ENCODE results near the gene CCDC170. TPM values are rescaled to one million over a fixed set of nuclear protein-coding genes. Genes with fewer than 3 reads are reported as not detected.

The CCDC170 gene
- total RNA-seq, 3 donors from 2014 or later (not counting 1 experiment from before 2014, with no cell fraction given): 0.20 to 0.96 (median 0.25) TPM

GRCh38 chr6:151589667-151590066 lies 95.8 kb downstream of the CCDC170 start:
- H3K36me3 Mint-ChIP-seq: no peaks in the 10 kb centered on the region
- ATAC-seq (no peak), DNase-seq (no peak)
- no peak overlapping the region for H3K4me3 Mint-ChIP-seq
- Histone ChIP-seq H3K4me1 (ENCODE audit: control insufficient read depth, insufficient read depth, low read length) (no peaks in the 10 kb centered on the region), H3K36me3 (ENCODE audit: control insufficient read depth, insufficient read depth, low read length) (no peaks in the 10 kb centered on the region), H3K9me3 (ENCODE audit: control insufficient read depth, insufficient read depth, low read length) (peaks cover 3% of the 10 kb centered on the region), H3K27me3 (ENCODE audit: control insufficient read depth, insufficient read depth, low read length) (no peaks in the 10 kb centered on the region), H3K27ac (ENCODE audit: low read length) (no peak overlapping the region), H3K4me3 (ENCODE audit: low read length) (no peak overlapping the region)
- TF ChIP-seq CTCF (IDR thresholded peaks at IDR 0.05): no peak
- no peak overlapping the region for H3K27ac Mint-ChIP-seq
- H3K27me3 Mint-ChIP-seq (ENCODE audit: low read depth in 2 of 2): peaks cover 0 to 4% of the 10 kb centered on the region in 2 donors
- 71% methylated on average over 6 of the region's 6 CpGs for WGBS (ENCODE audit: insufficient coverage)
- peaks cover 0 to 4% of the 10 kb centered on the region in 2 donors for H3K9me3 Mint-ChIP-seq
- intact Hi-C loops (cut with micrococcal nuclease): no loop called here
- H3K4me1 Mint-ChIP-seq: no peaks in the 10 kb centered on the region

DNA sequence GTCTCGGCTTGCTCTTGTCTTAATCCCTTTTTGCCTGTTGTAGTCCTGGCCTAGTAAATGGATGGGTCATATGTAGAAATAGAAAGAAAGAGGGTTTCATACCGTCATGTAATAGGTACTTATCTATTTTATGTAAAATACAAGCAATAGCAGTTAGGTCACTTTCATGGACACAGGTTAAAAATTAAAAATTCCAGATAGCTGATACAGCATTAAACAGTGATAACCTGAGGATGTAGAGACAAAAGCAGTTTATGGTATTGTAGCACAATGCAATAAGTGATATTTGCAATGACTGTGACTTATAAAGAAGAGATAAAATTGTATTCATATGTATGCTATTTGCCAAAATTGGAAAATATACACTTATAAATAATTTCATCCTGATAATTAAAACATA lies 96.9 kb downstream of the CCDC170 start:
- H3K36me3 ChIP-seq (ENCODE audit: control insufficient read depth, insufficient read depth, low read length): no peaks in the 10 kb centered on the region
- H3K27me3 ChIP-seq (ENCODE audit: control insufficient read depth, insufficient read depth, low read length): no peaks in the 10 kb centered on the region
- ATAC-seq: no peak

GRCh38 chr6:151592449-151593159 lies 98.8 kb downstream of the CCDC170 start:
- WGBS (ENCODE audit: insufficient coverage): 83% methylated on average over 8 of the region's 9 CpGs
- no peaks in the 10 kb centered on the region for H3K27me3 ChIP-seq (ENCODE audit: control insufficient read depth, insufficient read depth, low read length)
- H3K9me3 ChIP-seq (ENCODE audit: control insufficient read depth, insufficient read depth, low read length): peaks cover 3% of the 10 kb centered on the region
- Mint-ChIP-seq H3K36me3 (no peaks in the 10 kb centered on the region), H3K4me3 (no peak overlapping the region), H3K27ac (no peak overlapping the region), H3K27me3 (ENCODE audit: low read depth in 2 of 2) (peaks cover 0 to 3% of the 10 kb centered on the region in 2 donors), H3K9me3 (peaks cover 0 to 4% of the 10 kb centered on the region in 2 donors), H3K4me1 (no peaks in the 10 kb centered on the region)
- no peak for DNase-seq
- no peaks in the 10 kb centered on the region for H3K4me1 ChIP-seq (ENCODE audit: control insufficient read depth, insufficient read depth, low read length)
- intact Hi-C loops (cut with micrococcal nuclease): no loop called here
- TF ChIP-seq CTCF (IDR thresholded peaks at IDR 0.05): no peak
- H3K4me3 ChIP-seq (ENCODE audit: low read length): no peak overlapping the region
- H3K36me3 ChIP-seq (ENCODE audit: control insufficient read depth, insufficient read depth, low read length): no peaks in the 10 kb centered on the region
- ATAC-seq: no peak
- H3K27ac ChIP-seq (ENCODE audit: low read length): no peak overlapping the region

More for the DNA sequence above, 96.9 kb downstream of the CCDC170 start:
- intact Hi-C loops (cut with micrococcal nuclease): no loop called here
- H3K36me3 Mint-ChIP-seq: no peaks in the 10 kb centered on the region
- no peak for TF ChIP-seq CTCF (IDR thresholded peaks at IDR 0.05)
- Histone ChIP-seq H3K9me3 (ENCODE audit: control insufficient read depth, insufficient read depth, low read length) (peaks cover 3% of the 10 kb centered on the region), H3K4me1 (ENCODE audit: control insufficient read depth, insufficient read depth, low read length) (no peaks in the 10 kb centered on the region), H3K27ac (ENCODE audit: low read length) (no peak overlapping the region), H3K4me3 (ENCODE audit: low read length) (no peak overlapping the region)
- no peak for DNase-seq
- H3K27ac Mint-ChIP-seq: no peak overlapping the region
- peaks cover 0 to 4% of the 10 kb centered on the region in 2 donors for H3K9me3 Mint-ChIP-seq
- peaks cover 0 to 4% of the 10 kb centered on the region in 2 donors for H3K27me3 Mint-ChIP-seq (ENCODE audit: low read depth in 2 of 2)
- 71% methylated on average over 1 of the region's 2 CpGs for WGBS (ENCODE audit: insufficient coverage)
- no peak overlapping the region for H3K4me3 Mint-ChIP-seq
- H3K4me1 Mint-ChIP-seq: no peaks in the 10 kb centered on the region
